AG10803 (cell line): ENCODE data around the gene C3orf20.

Experiments used
- DNase-seq: peaks from one replicate; pipeline ENCODE4 v3.0.0; 2010; ENCODE audit warnings: low read depth
- H3K4me3 ChIP-seq: 2 replicates; pipeline ENCODE4 v1.5.1; 2011; ENCODE audit warnings: mild to moderate bottlenecking, low read length, control low read depth
- CTCF ChIP-seq: conservative IDR thresholded peaks from 2 replicates; pipeline ENCODE4 v1.5.1; 2011; ENCODE audit warnings: mild to moderate bottlenecking, low read length, control low read depth, inconsistent platforms

Gene C3orf20

GRCh38 chr3:14816359-14816758, 141.4 kb downstream of the C3orf20 start:
- no peak for TF ChIP-seq CTCF
- no peak for DNase-seq
- no peak overlapping the region for H3K4me3 ChIP-seq

GRCh38 chr3:14818804-14819500, 144.0 kb downstream of the C3orf20 start, which contains the start of gene FGD5:
Gene FGD5 (plus strand): TSS chr3:14818962. CDS start chr3:14819072, 110 bp downstream.
- no peak within 1 kb of the TSS for H3K4me3 ChIP-seq
- TF ChIP-seq CTCF = no peak
- no peak for DNase-seq

- no peak for DNase-seq
- H3K4me3 ChIP-seq = no peak overlapping the region
- TF ChIP-seq CTCF = no peak
These were observed 144.7 kb downstream of the C3orf20 start for GRCh38 chr3:14819671-14820070.

DNA sequence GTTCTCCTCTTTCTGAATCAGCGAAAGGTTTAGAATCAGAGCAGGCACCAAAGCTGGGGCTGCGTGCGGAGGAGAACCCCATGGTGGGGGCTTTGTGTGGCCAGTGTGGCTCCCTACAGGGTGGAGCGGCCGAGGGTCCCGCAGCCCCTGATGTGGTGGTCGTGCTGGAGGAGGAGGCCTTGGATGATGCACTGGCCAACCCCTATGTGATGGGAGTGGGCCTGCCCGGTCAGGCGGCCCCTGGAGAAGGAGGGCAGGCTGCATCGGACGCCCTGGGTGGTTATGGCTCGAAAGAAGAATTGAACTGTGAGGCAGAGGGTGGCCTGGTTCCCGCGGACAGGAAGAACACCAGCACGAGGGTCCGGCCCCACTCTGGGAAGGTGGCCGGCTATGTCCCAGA, 145.2 kb downstream of the C3orf20 start:
- no peak for TF ChIP-seq CTCF
- DNase-seq = no peak

GRCh38 chr3:14821151-14821550, 146.2 kb downstream of the C3orf20 start:
- DNase-seq = no peak
- no peak for TF ChIP-seq CTCF

More for the DNA sequence above, 145.2 kb downstream of the C3orf20 start:
- no peak overlapping the region for H3K4me3 ChIP-seq

DNA sequence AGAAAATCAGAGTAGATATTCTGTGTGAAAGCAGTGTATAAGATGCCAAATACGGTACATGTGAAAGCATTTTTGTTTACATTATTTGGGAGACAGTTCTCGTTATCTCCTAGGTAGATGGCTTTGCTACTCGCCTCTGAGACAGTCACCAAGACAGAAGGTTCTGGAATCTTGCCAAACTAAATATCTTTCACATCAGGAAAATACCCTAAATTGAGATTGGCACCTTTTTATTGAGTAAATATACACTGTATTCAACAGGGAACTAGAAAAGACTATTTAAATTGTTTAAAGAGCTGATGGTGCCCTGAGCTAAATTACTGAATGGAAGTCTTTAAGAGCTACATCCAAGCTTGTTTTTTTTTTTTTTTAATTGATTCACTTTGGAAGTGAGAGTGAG, 147.2 kb downstream of the C3orf20 start:
- DNase-seq = no peak
- no peak for TF ChIP-seq CTCF
- no peak overlapping the region for H3K4me3 ChIP-seq

More at GRCh38 chr3:14821151-14821550, 146.2 kb downstream of the C3orf20 start:
- H3K4me3 ChIP-seq = no peak overlapping the region
